Mucosa of gallbladder (tissue), 1 donor: ENCODE measurements around the gene GPR151. TPM values are rescaled to one million over a fixed set of nuclear protein-coding genes. Genes with fewer than 3 reads are reported as not detected.

Experiments
- DNase-seq: peaks from one replicate; pipeline ENCODE4 v3.0.0-alpha.2; 2020; ENCODE audit warnings: low spot score
- total RNA-seq: library from RNA; stranded (reverse); gene quantifications from one replicate; pipeline ENCODE4 v1.2.1, GENCODE V29; 2021
- donor health status: DM: no; HTN: no; CAD: no.

GPR151 gene
- total RNA-seq, 1 donor from 2014 or later, result not detected

GRCh38 chr5:146520731-146521130 lies 4.7 kb upstream of the GPR151 start:
- DNase-seq, result no peak

DNA sequence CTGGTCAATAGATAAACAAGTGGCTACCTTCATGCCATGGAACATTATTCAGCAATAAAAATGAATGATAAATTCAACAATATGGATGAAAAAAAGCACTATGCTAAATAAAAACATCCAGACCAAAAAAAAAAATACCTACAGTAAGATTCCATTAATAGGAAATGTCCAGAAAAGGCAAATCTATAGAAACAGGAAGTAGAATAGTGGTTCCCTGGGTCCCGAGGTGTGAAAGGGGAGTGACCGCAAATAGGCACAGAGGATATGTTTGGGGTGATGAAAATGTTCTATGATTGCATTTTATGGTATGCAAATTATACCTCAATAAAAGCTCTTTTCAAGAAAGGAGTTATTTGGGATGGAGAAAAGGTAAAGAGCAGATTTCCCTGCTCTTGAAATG lies 3.6 kb upstream of the GPR151 start:
- no peak for DNase-seq

DNA sequence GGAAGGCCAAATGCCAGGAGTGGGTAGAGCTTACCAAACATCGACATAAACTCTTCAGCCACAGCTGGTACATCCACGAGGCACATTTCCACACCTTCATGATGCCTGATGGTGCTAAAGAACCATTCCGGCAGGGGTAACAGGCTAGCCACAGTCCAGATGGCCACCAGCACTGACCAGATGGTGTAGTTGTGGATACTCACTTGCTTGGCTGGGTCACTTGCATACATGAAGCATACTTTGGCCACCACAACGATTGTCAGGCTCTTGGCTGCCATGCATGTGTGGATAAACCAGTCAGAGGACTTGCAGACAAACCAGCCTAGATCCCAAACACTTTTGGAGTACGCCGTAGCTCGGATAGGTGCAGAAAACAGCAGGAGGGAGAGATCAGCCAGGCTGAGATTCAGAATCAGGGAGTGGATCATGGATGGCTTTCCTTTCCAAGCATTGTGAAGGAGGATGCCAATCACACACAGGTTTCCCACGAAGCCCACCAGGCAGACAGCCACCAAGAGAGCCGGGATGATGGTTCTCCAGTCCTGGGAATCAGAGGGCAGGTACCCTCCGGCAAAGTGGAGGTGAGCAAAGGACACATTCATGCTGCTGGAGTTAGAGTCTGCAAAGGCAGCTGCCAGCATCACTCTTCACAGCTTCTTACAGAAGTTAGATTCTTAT lies 378 bp downstream of the GPR151 start:
- DNase-seq, result no peak

DNA sequence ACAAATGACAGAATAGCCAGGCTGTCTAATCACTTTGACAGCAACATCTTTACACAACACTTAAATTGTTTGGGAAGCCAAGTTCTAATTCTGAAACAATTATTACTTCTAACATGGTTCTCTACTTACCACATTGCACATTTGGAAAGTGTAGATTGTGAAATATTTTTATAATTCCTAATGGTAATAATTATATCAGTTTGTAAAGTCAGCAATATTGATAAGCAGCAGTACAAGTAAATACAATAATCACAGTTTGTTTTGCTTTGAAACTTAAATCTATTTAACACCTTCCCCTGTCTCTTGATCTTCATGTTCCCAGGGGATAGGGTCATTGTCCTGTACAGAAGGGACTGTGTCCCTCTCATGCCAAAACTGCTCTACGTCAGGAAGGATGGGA lies 1.4 kb downstream of the GPR151 start:
- DNase-seq, result no peak

DNA sequence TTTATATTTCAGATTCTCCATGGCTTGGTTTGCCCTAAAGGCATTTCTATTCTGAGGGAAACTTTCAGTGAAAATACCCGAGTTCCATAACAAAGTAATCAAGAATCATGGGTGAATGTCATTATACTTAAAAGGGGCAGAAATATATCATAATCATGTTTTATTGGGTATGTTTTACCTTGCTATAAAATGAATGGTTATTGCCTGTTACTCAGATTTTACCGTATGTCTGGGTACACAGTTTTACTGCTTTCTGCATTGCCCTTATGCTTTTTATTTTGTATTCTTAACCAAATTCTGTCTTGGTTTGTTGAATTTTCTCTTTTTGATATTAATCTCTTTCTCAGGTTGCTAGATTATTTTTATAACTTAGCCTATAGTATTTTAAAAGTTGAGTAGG lies 2.5 kb downstream of the GPR151 start:
- DNase-seq, result no peak

DNA sequence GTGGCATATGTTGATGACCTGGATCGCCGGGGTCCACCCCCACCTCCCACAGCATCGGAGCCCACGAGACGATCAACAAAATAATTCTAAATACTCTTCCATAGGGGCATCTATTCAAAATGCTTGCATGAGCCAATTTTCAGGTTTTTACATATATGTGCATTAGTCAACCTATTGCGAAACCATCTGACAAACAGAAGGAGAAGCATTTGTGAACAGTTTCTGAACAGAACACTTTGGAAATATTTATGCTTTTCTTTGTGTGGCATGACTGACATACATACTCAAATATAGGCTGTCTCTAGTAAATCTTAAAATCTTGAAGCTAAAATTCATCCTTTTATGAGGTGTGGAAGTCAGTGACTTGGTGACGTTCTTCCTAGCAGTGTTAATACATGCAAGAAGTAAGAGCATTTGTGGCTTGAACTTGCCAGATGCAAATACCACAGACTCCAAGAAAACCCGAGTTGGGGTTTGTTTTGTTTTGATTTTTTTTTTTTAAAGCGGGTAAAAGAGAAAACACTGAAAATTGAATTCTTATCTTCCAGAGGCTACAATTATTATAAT lies 5.3 kb downstream of the GPR151 start:
- no peak for DNase-seq

DNA sequence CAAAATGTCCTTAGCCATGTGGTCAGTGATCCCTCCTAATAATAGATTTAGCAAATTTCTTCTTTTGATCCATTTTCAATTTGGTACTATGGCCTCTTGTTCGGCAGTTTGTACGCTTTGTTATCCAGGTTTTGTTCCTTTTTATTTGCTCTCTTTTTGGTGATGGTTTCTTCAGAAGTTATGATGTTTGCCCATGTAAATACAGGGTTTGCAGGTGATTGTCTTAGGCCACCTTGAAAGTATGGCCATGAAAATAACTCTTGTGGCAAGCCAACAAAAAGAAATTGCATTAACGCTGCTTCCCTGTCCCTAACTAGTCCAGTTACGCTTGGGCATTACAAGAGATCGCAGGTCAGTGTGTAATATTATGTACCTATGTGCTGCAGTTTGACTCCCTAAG lies 8.6 kb downstream of the GPR151 start:
- DNase-seq, result no peak

GRCh38 chr5:146499680-146500079 lies 16.3 kb downstream of the GPR151 start:
- no peak for DNase-seq

DNA sequence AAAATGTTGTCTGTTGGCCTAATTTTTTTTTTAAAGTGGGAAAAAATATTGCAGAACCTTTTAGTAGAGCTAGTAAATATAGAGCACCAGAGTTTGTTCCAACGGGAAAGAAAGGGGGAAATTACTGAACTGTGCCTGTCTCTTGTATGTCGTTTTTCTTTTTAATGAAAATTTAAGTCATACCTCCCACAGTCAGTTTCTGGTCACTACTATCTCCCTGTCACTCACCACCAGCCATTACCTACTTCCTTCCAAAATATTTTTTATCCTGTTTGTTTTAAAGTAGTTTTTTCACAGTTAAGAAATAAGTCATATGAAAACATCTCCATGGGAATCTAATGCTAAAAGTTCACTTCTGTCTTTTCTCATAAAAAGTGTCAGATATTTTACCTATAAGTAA lies 21.3 kb downstream of the GPR151 start:
- no peak for DNase-seq

DNA sequence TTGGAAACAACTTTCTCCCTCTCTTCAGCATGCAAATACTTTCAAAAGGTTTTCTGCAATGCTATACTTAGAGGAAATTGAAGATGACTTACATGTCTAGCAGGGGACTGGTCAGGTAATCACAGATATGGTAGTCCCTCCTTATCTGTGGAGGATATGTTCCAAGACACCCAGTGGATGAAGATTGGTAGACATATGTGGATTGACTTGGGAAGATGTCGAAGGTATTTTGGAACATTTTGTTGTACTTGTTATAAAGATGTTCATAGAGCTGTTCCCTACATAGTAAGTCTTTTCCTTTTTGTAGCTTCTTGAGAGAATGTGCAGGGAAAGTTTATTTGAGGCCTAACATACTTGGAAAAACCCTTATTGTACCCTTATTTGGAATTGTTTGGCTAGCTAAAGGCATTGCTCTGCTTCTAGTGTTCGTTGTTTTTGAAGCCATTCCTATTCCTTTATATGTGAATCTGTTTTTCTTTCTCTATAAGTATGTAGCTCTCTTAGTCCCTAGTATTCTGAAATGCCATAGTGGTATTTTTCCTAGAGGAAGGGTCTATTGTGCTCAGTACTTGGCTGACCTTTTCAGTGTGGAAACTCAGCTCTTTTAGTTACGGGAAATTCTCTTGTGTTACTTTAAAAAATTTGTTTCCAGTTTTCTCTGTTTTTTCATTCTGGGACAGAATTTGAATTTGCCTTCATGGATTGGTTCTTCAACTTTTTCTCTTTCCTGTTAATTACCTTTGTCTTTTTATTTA lies 25.7 kb downstream of the GPR151 start:
- DNase-seq, result no peak

DNA sequence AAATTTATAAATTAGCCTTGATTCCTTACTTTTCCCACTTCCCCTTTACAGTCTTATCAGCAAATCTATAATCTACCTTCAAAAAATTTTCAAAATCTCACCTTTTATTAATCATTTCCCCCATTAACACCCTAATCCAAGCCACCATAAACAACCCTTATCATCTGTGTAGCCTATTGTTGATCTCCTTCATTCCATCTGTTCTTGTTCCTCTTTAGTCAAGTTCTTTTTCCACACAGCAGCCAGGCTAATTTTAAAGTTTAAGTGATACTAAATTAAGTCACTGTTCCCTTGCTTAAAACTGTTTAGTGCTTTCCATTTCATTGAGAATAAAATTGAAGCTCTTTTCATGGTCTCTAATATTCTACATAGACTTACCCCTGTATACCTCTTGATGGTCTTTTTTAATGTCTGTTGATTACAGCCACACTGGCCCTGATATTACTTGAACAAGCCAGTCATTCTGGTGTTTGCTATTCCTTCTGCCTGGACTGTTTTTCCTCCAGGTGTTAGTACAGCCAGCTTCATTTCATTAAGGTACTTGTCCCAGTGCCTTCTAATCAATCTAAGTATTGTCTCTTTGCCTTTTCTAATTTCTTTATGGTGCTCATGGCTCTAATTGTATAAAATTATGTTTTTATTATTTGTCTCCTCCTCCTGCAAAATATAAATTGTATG lies 31.1 kb downstream of the GPR151 start:
- no peak for DNase-seq

GRCh38 chr5:146482775-146483174 lies 33.2 kb downstream of the GPR151 start:
- DNase-seq, result no peak

DNA sequence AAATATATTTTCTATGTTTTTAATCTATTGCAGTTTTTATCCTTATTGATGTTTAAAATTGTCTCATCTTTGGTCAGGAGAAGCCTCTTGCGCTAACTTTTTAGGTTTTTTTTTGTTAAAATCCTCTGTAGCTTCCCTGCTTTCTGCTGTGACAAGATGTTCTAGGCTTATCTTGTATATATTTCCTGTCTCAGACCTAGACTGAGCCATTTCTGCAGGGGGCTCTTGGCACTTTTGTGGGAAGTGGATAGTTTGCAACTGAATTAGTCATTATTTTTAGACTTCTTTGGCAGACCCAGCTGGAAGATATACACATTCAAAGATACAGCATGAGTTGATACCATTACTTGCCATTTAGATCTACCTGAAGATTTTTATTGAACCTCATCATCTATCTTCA lies 40.1 kb downstream of the GPR151 start:
- DNase-seq, result no peak

- DNase-seq, result no peak
Measured at GRCh38 chr5:146475190-146475780, 40.7 kb downstream of the GPR151 start.

DNA sequence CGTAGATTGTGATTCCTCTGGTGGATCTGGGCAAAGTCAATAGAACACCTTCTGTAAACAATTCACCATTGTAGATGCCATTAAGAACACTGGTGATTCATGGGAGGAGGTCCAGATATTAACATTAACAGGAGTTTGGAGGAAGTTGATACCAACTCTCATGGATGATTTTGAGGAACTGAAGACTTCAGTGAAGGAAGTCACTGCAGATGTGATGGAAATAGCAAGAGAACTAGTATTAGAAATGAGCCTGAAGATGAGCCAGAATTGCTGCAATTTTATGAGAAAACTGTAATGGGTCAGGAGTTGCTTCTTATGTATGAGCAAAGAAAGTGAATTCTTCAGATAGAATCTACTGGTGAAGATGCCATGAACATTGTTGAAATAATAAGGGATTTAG lies 41.9 kb downstream of the GPR151 start:
- no peak for DNase-seq

DNA sequence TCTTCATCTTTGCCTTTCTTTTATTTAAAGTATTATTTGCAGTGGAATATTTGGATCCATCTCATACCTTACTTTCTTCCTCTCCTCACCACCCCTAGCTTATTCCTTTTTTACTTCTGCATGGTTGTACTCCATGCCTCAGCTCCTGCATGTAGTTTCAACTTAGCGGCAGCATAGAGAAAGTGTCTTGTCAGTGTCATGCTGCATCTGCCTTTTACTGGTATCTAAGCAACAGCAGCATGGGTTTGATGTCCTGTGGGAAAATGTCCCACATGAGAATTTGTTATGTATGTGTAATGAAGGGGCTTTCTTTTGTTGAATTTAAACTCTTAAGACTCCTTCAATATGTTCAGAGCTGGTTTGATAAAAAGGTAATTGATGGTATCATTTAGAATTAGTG lies 48.2 kb downstream of the GPR151 start:
- no peak for DNase-seq

DNA sequence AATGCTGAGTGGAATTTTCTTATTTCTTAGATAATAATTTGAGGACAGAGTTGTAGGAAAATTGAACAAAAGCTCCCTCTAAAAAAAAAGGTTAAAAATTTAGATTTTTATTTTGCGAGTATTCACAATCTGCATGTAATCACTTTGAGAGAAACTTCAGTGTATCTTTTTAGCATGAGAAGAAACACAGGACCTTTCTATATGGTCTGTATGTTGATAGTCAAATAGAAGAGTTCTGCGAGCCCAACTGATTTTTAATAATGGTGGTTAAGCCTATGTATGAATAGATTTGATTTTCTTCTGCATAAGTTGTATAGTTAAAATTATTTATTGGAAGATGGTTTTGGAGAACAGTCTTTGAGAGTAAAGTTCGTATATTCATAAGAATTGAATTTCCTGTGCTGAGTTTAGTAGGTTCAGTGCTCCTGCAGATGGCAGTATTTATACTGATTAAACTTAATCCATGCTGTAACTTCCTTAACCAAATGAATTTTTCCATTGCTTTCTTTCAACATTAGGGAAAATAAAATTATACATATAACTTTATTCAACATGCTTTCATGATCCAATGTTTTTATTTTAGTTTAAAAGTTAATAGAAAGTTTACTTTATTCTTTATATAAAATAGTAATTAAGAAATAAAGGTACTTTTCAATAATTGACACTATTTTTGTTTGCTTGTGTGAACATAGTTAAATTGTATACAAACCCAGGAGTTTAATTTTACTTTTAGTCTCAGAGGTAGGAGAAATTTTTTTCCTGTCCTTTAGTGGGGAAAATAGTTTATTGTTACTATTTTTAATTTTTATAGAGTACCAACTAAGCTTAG lies 49.3 kb downstream of the GPR151 start:
- no peak for DNase-seq

DNA sequence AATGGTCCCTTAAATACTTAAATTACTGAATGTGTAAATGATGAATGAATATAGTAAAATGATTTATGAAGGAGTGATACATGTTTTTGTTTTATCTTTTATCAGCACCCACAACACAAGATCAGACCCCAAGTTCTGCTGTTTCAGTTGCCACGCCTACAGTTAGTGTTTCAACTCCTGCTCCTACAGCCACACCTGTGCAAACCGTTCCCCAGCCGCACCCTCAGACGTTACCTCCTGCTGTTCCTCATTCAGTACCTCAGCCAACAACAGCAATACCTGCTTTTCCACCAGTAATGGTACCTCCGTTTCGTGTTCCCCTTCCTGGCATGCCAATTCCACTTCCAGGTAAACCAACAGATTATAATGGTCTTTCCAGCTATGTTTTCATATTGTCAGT lies 52.5 kb downstream of the GPR151 start:
- DNase-seq, result no peak
